GM18951 (cell line): ENCODE measurements around the gene KIDINS220.

Experiments used
- POLR2A ChIP-seq: IDR thresholded peaks from 4 replicates; pipeline ENCODE4 v1.6.1; 2011; ENCODE audit warnings: mild to moderate bottlenecking; ENCODE audit not compliant: insufficient read length, insufficient read depth; ENCODE audit errors: extremely low read depth
- in situ Hi-C: fragments of 300-500 bp; cut with MboI; formaldehyde crosslinking; loops from one replicate; pipeline ENCODE4 v1.12.0; 2022; ENCODE audit warnings: low sequenced_read_pairs, mixed read lengths, inconsistent platforms; ENCODE audit not compliant: unreplicated experiment

KIDINS220 gene

DNA sequence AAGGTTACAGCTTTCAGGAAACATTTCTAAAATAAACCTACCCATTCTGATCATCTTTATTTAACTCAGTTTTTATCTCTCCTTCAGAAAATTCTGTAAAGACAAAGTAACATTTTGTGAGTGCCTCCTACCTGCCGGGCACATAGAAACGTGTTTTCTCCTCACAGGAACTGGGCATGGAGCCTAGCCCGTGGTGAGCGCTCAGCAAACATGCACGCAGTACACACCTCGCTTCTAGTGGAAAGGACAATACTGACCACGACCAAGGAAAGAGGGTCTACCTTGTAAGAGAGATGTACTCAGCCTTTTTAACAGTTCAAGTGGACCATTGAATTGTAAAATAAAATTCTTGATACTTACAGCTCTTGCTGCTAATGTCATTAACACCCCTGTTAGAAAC is 24.8 kb upstream of the KIDINS220 start:
- in situ Hi-C loops, result no loop called here
- no peak for TF ChIP-seq POLR2A

DNA sequence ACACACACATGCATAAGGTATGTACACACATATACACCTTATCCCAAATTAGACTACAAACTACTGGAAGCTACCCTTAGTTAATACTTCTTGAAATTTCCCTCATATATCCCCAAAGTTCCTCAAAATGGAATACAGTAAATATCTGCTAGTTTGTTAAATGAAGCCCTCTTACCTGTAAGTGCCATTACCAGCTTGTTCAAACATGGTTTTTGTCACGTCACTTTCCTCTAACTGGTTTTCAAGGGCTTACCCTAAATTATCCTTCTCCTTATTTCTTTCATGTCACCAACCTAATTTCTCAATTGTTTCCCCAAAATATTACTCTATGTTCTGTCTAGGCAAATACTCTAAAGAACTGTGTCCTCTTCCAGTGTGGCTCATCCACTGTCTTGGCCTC is 24.4 kb upstream of the KIDINS220 start:
- no peak for TF ChIP-seq POLR2A
- in situ Hi-C loops, result no loop called here

DNA sequence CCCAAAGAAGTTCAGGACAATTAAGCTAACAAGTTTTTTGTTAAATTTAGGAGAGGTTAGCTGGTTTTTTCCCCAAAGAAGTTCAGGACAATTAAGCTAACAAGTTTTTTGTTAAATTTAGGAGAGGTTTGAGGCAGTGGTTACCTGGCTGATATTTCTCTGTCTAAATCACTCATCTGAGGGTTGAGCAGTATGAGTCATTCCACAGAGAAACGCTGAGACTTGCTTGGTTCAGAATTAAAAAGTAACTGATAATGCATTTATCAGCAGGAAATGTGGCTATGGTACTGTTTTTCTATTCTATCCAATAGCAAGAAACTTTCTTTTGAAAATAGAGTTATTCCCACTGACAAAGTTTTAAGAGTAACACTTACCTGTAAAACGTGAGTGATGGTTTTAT is 22.8 kb upstream of the KIDINS220 start:
- in situ Hi-C loops, result no loop called here
- TF ChIP-seq POLR2A, result no peak

DNA sequence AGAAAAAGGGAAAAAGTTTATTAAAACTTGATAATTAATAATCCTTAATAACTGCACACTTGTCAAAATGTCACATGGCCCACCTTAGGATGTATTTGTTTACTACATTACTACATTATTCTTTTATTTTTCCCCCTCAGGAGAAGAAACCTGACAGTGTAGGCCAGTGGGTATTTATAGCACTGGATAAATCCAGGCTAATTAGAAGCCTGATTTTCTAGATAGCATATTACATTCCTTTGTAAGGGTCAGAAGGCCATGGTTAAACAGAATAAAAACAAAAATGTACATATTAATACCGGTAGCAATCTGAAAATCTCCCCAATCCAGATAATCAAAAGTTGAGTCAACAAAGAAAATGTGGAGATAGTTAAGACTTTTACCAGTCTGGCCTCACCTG is 21.5 kb upstream of the KIDINS220 start:
- TF ChIP-seq POLR2A, result no peak
- in situ Hi-C loops, result no loop called here

DNA sequence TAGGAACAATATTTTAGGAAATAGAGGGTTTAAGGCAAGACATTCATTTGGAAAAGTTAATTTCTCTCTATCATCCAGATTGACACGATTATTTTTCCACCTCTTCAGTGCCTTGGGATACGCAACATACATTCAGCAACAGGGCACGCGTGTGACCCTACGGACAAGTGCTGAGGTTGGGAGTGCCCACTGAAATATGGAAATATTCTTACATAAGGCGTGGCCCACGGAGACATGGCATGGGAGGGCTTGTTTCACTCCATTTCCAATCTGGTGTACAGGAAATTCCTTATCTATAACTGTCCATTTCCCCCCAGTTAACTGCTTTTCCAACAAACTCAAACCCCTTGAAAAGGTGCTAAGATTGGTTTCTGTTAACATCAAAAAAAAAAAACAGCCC is 20.9 kb upstream of the KIDINS220 start:
- in situ Hi-C loops, result no loop called here
- TF ChIP-seq POLR2A, result no peak

DNA sequence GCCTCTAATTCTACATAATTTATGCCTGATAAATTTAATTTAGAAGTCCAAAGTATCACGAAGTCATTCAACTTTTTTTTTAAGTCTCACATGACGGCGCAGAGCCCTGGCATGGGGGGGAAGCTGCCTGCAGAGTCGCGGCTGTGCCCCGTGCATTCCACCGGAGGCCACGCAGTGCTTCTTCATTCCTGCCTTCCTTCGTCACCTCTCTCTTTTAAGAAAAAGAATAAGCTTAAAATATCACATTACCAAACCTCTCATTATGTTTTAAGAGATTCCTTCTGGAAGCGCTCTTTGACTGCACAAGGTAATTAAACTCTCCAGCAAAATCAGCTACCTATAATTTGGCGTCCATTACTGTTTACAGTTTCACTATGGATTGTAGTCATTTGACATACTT is 20.3 kb upstream of the KIDINS220 start:
- no peak for TF ChIP-seq POLR2A
- in situ Hi-C loops, result no loop called here

DNA sequence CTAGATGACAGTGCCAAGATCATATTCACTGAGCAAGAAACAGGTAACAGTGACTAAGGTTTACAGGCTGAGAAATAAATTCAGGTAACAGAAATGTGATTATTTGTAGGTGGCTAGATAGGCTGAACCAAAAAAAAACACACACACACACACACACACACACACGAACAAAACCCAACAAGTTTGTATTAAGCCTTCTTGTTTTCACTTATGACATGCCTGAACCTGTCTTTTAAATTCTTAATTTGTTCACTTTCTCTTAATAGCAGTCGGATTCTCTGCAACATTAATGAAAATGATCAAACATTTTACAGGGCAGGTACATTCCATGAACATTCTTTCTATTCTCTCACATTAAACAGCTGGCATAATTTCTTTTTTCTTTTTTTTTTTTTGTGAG is 18.8 kb upstream of the KIDINS220 start:
- in situ Hi-C loops, result no loop called here
- no peak for TF ChIP-seq POLR2A

DNA sequence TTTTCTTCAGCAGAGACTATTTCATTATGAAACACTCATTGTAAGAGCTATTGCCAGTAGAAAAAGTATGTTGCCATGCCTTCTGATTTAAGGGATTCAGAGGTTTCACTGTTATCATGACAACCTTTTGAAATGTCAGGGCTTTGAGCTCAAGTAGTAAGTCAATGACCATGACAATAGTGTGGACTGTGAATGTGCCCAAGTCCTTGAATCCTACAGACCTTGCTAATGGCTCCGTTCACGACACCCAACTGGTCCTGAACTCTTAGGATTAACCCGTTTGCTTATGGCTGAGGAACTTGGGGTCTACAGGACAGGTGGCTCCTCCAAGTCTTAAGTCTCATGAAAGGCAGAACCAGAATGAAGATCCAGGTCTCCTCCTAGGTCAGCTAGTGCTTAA is 17.6 kb upstream of the KIDINS220 start:
- in situ Hi-C loops, result no loop called here

DNA sequence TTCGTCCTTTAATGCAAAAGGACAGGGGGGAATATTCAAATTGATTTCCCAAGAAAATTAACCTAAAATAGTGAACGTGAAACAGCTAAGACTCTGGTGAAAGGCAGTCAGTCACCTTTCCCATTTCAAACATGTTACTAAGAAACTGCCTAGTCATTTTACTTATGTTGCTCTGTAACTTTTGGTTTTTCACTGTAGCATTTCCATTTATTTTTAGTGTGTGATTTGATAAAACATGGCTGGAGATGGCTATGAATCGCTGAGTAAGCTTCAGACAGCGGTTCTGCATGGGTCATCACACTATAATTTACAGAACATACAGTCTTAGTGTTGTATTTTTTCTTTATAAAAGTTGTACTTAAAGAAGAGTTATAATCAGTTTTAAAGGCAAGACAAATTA is 16.0 kb upstream of the KIDINS220 start:
- TF ChIP-seq POLR2A, result no peak
- in situ Hi-C loops, result no loop called here

More for the DNA sequence above, 17.6 kb upstream of the KIDINS220 start:
- no peak for TF ChIP-seq POLR2A

DNA sequence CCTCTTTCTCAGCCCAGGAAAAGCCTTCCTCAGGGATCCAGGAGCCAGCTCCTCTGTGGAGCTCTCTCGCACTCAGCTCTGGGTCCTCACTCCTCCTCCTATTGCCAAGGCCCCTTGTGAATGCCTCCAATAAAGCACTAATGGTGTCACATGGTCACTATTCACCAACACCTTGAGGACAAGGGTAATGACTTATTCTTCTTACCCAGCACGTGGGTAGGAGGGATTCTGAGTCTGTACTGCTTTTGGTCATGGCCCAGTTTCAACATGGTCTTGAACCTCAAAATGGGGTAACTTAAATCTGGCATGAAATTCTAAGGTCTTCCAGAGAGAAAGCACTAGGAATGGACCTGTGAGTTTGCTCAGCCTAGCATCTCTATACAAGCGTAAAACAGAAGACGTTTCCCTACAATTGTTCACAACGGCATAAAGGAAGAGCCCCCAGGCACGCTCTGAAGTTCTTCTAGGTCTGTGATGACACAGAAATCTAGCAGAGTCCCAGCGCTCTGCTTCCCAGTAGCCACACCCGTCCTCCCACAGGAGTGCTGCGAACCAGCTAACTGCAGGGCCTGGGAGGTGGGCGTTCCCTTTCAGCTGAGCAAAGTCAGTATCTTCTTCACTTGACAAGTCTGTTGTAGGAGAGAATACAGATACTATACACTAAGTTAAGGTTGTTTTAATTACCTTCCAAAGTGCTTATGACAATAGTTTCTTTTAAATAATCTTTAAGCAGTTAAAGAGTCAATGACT is 14.6 kb upstream of the KIDINS220 start:
- TF ChIP-seq POLR2A, result no peak
- in situ Hi-C loops, result no loop called here

DNA sequence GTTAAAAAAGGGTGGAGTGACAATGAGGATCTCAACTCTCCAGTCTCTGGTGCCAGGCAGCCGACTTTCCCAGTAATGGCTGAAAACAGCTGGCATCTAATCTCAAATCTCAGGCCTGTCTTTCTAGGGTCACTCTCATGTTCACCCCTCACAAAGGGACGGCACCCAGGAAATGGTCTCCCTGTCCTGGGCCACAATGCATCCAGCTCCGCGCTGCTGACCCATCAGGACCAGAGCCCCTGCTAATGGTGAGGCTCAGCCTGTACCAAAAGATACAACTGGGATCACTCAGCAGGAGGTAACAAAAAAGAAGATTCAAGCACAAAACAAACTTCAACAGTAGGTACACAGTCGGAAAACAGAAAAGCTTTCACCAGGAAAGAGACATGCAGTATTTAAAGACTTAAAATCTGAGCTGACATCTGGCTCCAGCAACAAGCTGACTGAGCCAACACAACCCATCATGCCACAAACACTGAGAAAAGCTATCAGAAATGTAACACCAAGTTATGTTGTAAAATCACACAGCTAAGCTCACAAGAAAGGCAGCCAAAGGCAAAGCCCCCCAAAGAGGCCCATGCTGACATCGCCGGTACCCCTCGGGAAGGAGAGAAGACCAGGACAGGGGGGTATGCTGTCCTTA is 13.6 kb upstream of the KIDINS220 start:
- TF ChIP-seq POLR2A, result no peak
- in situ Hi-C loops, result no loop called here

DNA sequence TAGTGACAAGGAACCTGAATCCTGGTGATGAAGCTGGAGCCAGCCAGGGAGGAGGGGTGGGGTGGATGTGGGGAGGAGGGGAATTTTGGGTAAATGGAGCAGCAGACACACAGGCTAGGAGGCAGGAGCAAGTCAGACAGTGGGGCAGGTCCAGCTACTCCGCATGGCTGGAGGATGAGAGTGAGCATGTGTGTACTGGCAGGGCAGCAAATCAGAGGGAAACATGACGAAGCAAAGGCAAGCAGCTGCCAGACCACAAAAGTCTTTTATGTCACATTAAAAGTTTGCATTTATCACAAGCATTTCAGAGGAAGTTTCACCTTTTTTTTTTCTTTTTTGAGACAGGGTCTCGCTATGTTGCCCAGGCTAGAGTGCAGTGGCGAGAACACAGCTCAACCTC is 11.9 kb upstream of the KIDINS220 start:
- TF ChIP-seq POLR2A, result no peak
- in situ Hi-C loops, result no loop called here

DNA sequence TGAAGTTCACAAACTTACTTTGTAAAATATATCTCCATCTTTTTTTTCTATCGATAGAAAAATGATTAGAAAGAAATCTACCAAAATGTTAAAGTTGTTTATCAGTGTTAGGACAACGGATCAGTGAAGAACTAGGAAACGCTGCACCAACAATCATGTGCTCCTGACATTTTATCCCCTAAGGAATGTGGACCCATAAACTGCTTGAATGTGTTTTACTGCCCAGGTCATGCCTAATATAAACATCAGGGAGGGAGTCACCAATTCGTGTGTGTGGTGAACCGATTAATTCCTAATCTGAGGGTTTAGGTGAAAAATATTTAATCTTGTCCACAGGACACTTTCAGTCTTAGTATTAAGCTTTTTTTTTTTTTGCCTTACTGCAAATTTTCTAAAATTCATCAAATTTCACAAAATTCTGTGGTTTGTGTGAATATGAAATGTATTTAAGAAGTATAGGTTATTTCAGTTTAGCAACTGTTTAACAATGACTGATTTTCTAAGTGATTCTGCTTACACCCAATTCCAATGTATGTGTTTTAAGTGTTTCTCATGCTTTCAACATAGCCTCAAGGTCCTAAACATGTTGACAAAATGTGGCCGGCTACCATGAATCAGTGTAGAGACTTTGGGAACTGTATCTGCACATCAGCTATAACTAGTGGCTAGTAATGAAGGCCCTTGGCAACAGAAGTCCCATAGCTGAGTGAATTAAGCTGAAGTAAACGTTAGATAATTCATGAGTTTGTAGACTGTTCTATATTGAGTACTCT is 11.1 kb upstream of the KIDINS220 start:
- in situ Hi-C loops, result no loop called here
- TF ChIP-seq POLR2A, result no peak

DNA sequence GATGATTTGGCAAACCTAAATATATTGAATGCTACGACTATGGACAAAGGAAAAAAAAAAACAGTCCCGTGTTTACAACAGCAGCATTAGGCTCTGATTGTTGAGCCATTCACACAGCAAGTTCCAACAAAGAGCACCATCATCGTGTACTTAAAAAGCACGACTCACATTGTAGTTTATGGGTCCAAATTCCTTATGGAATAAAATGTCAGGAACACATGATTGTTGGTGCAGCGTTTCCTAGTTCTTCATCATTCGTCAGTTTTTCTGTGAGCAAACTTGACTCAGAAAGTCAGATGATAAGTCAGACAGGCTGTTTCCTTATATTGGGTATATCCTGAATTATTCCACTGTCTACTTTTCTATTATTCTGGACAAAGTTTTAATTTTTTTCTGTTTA is 10.0 kb upstream of the KIDINS220 start:
- in situ Hi-C loops, result no loop called here
- no peak for TF ChIP-seq POLR2A
